Measurements from ENCODE around the gene TMEM203. TPM values are rescaled to one million over a fixed set of nuclear protein-coding genes. Genes with fewer than 3 reads are reported as not detected.

Gene TMEM203
- total RNA-seq (10 to 100 TPM; 19.9 to 21.5 TPM), polyA plus RNA-seq (10 to 100 TPM; 21.4 to 27.5 TPM)

DNA sequence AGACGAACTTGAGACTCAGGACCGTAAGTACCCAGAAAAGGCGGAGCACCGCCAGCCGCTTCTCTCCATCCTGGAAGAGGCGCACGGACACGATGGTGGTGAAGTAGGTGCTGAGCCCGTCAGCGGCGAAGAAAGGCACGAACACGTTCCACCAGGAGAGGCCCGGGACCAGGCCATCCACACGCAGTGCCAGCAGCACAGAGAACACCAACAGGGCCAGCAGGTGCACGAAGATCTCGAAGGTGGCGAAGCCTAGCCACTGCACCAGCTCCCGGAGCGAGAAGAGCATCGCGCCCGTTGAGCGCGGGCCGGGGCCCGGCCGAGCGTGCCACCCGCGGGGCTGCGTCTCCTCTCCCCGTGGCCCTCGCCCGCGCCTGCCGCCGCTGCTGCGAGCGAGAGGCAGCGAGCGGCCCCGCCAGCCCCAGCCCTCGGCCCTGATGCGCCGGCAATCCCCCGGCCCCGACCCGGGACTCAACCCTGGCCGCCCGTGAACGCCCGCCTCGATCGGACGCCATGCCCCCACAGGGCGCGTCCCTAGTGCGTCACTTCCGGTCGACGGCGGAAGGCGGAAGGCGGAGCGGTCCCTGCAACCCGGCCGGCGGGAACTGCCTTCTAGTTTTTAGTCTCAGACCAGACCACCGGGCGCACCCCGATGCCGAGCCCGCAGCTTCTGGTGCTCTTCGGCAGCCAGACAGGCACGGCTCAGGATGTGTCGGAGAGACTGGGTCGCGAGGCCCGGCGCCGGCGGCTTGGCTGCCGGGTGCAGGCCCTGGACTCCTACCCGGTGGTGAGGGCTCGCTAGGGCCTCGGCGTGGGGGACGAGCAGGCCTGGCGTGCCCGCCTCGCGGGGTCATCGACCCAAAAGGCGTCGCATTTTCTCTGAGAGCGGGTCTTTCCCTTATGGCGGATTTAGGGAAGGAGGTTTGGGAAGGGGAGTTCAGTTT lies at the start of gene TMEM203, which contains the start of gene NDOR1:
TMEM203 (minus strand) TSS at position 523 of the 944 bp plus-strand sequence; CDS start at position 289, 234 bp downstream.
NDOR1 (plus strand) TSS at position 575 of the 944 bp plus-strand sequence; CDS start at position 653, 78 bp downstream.
- H3K36me3 ChIP-seq (ENCODE audit: control insufficient read depth in 4 of 4, insufficient read depth in 3 of 4, low read depth in 1 of 4, low read length in 3 of 4), result peaks cover 0 to 5% (median 0%) of the 10 kb centered on the region in 4 donors
- no peaks in the 10 kb centered on the region for H3K27me3 ChIP-seq (ENCODE audit: control insufficient read depth in 4 of 4, insufficient read depth in 4 of 4, low read length in 3 of 4)
- DNase-seq (ENCODE audit: low spot score), result peak; percentile 95
- H3K4me1 ChIP-seq (ENCODE audit: control insufficient read depth in 4 of 4, insufficient read depth in 4 of 4, low read length in 3 of 4), result peaks cover 25 to 62% (median 55%) of the 10 kb centered on the region in 4 donors
- TF ChIP-seq HNF4A (conservative IDR thresholded peaks at IDR 0.05), result no peak
- no peak for TF ChIP-seq MAX (IDR thresholded peaks at IDR 0.05)
- no peak for TF ChIP-seq HNF4G (IDR thresholded peaks at IDR 0.05)
- TF ChIP-seq RAD21 (IDR thresholded peaks at IDR 0.05), result peak in 1 of 2 donors; percentile 16
- TF ChIP-seq, protein P1, sequence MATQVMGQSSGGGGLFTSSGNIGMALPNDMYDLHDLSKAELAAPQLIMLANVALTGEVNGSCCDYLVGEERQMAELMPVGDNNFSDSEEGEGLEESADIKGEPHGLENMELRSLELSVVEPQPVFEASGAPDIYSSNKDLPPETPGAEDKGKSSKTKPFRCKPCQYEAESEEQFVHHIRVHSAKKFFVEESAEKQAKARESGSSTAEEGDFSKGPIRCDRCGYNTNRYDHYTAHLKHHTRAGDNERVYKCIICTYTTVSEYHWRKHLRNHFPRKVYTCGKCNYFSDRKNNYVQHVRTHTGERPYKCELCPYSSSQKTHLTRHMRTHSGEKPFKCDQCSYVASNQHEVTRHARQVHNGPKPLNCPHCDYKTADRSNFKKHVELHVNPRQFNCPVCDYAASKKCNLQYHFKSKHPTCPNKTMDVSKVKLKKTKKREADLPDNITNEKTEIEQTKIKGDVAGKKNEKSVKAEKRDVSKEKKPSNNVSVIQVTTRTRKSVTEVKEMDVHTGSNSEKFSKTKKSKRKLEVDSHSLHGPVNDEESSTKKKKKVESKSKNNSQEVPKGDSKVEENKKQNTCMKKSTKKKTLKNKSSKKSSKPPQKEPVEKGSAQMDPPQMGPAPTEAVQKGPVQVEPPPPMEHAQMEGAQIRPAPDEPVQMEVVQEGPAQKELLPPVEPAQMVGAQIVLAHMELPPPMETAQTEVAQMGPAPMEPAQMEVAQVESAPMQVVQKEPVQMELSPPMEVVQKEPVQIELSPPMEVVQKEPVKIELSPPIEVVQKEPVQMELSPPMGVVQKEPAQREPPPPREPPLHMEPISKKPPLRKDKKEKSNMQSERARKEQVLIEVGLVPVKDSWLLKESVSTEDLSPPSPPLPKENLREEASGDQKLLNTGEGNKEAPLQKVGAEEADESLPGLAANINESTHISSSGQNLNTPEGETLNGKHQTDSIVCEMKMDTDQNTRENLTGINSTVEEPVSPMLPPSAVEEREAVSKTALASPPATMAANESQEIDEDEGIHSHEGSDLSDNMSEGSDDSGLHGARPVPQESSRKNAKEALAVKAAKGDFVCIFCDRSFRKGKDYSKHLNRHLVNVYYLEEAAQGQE (IDR thresholded peaks at IDR 0.05), result no peak
- no peak for TF ChIP-seq FOXA2 (IDR thresholded peaks at IDR 0.05)
- TF ChIP-seq NR2F2 (IDR thresholded peaks at IDR 0.05), result no peak
- no peak for TF ChIP-seq JUND (IDR thresholded peaks at IDR 0.05)
- TF ChIP-seq YY1 (IDR thresholded peaks at IDR 0.05), result peak; percentile 94
- no peak for TF ChIP-seq EGR1 (IDR thresholded peaks at IDR 0.05; ENCODE audit: low read depth in 2 of 2)
- no peak for TF ChIP-seq SP1 (IDR thresholded peaks at IDR 0.05)
- TF ChIP-seq RXRA (IDR thresholded peaks at IDR 0.05), result no peak
- no peak for TF ChIP-seq ATF3 (IDR thresholded peaks at IDR 0.05)
- no peak for TF ChIP-seq TAF1 (conservative IDR thresholded peaks at IDR 0.05)
- TF ChIP-seq ZBTB33 (IDR thresholded peaks at IDR 0.05), result no peak
- peak; percentile 84 to 96 for TF ChIP-seq GABPA (IDR thresholded peaks at IDR 0.05 in 1 of 2, conservative IDR thresholded peaks at IDR 0.05 in 1 of 2)
- TF ChIP-seq FOXA1 (IDR thresholded peaks at IDR 0.05), result no peak
- peak; percentile 4 for TF ChIP-seq CTCF (IDR thresholded peaks at IDR 0.05; ENCODE audit: low read depth, low read length, missing input control)
- H3K9ac ChIP-seq (ENCODE audit: low read depth in 1 of 2, low read length in 2 of 2), result peak within 1 kb of the TSS; percentile 64 to 82
- peak within 1 kb of the TSS; percentile 45 to 73 for H3K27ac ChIP-seq (ENCODE audit: low read depth in 1 of 2, low read length in 2 of 2)
- WGBS, result under 1% methylated on average over 98 of the region's 98 CpGs
- H3K4me3 ChIP-seq (ENCODE audit: low read depth in 1 of 3, low read length in 3 of 3), result peak within 1 kb of the TSS; percentile 90 to 98 (median 96)
- H3K9me3 ChIP-seq (ENCODE audit: control insufficient read depth in 4 of 4, low read length in 3 of 4), result no peaks in the 10 kb centered on the region
